GM12875 (cell line): ENCODE results near the gene CAD.

Experiments
- H3K4me3 ChIP-seq: one replicate; pipeline ENCODE4 v1.5.1; 2011; ENCODE audit warnings: low read depth, low read length, control low read depth
- CTCF ChIP-seq: IDR thresholded peaks from 2 replicates; pipeline ENCODE4 v1.5.1; 2011; ENCODE audit warnings: low read depth, mild to moderate bottlenecking, control low read depth, inconsistent platforms, low read length, moderate library complexity, borderline replicate concordance; ENCODE audit not compliant: insufficient read depth

The CAD gene

GRCh38 chr2:27249159-27249890 lies 32.2 kb downstream of the CAD start:
- H3K4me3 ChIP-seq: no peak overlapping the region
- TF ChIP-seq CTCF: no peak

- TF ChIP-seq CTCF: peak; percentile 89
- no peak overlapping the region for H3K4me3 ChIP-seq
Measured at GRCh38 chr2:27249891-27250651, 32.9 kb downstream of the CAD start.

- H3K4me3 ChIP-seq: no peak overlapping the region
- TF ChIP-seq CTCF: no peak
Measured at GRCh38 chr2:27250652-27251379, 33.6 kb downstream of the CAD start.

GRCh38 chr2:27251766-27252165 lies 34.6 kb downstream of the CAD start:
- no peak for TF ChIP-seq CTCF
- no peak overlapping the region for H3K4me3 ChIP-seq

DNA sequence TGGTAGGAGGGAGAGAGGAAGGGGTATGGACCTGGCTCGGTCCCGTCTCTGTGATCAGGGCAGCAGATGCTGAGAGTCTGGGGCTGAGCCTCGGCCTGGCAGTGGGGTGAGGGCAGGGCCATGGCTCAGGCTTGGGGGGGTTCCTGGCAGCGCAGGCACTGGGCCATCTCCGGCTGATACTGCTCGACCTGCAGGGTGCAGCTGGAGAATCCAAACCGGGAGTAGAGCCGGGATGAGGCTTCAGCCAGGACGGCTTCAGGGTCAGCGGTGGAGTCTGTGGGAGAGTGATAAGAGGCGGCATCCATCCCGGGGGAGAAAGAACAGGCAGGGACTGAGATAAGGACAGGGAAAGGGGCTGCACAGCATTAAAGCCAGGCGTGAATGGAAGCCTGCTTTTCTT lies 38.0 kb downstream of the CAD start:
- TF ChIP-seq CTCF: no peak
- H3K4me3 ChIP-seq: no peak overlapping the region

- TF ChIP-seq CTCF: no peak
- H3K4me3 ChIP-seq: no peak overlapping the region
Measured at GRCh38 chr2:27255660-27256059, 38.5 kb downstream of the CAD start.
